Hematopoietic multipotent progenitor cell (in vitro differentiated cells): ENCODE results near the gene BDH1. TPM values are rescaled to one million over a fixed set of nuclear protein-coding genes. Genes with fewer than 3 reads are reported as not detected.

Source experiments
- DNase-seq, 3 donors: peaks; one replicate each; pipeline ENCODE4 v3.0.0-alpha.2; 2011 to 2015; ENCODE audit warnings: low read depth in 2 of 3, low spot score in 2 of 3
- total RNA-seq: library from RNA; depleted of rRNA; stranded (reverse); fragments of >200 nt; gene quantifications from one replicate; pipeline ENCODE4 v1.2.3, GENCODE V29; 2012

Gene BDH1
- total RNA-seq, 1 donor: 19.9 TPM

DNA sequence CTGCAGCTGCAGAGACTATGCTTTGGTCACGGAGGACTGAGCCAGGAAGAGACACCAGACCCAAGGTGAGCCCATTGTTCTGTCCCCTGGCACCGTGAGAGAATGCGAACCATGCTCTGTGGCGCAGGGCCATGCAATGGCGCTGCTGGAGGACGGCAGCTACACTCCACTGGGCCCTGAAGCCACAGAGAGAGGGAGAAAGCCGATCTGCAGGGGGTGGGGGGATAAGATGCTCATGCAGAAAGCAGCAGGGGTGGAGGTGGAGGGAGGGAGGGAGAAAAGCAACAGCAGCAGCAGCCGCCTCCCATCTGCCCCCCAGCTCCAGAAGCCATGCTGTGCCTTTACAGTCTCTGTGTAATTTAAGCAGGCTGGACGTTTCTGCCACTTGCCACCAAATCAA, 5.3 kb downstream of the BDH1 start:
- DNase-seq: no peak

DNA sequence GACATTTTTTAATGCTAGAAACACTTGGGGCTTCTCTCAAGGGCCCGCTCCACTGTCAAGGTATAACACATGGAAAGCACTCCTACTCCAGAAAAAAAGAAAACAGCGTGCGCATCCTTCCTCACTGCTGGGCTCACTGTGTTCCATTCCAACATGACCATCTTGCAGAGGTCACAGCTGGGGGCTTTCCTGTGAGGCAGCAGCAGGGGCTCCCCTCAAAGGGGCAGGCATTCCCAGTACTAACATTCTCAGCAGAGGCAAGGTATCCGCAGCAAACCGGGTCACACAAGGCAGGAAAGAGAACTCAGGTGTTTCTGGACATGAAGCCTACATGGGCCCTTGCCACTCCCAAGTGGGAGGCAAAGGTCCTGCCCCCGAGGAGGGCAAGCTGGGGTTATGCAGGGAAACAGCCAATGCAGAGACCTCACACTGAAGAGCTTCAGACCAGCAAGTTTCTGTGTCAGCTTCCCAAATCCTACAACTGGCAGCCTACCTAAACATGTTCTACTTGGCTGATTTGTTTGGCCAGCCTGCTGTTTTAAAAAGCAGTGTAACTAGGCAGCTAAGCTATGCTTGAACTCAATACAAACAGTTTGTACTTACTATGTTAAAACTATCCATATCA, 6.4 kb downstream of the BDH1 start:
- DNase-seq: no peak

DNA sequence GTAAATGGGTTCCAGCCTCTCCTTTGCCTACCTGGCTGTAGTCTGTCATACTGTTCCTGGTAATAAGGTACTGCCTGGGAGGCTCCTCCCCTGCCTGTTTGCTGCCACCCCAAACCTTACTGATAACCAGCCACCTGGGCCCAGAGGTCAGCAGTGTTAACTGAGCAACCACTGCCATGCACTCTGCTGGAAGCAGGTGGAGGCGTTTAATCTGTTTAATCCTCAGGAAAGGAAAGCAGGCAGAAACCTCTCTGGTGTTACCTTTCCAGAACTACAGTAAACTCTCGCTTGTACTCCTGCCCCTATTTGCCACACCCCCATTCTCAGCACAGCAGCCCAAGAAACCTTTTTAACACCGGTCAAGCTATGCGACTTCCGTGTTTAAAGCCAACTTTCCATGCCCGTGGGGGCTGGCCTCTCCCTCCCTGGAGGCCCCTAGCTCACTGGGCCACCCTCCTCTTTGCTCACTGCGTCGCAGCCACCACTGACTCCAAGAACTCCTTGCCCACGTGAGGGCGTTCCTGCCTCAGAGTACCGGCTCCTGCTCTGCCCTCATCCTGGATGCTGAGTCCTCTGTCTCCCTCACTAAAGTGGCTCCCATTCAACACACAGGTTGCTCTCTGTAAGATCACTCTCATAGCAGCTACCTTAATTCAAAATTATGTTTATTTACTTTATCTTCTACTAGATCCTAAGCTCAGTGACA, 8.3 kb downstream of the BDH1 start:
- no peak for DNase-seq

DNA sequence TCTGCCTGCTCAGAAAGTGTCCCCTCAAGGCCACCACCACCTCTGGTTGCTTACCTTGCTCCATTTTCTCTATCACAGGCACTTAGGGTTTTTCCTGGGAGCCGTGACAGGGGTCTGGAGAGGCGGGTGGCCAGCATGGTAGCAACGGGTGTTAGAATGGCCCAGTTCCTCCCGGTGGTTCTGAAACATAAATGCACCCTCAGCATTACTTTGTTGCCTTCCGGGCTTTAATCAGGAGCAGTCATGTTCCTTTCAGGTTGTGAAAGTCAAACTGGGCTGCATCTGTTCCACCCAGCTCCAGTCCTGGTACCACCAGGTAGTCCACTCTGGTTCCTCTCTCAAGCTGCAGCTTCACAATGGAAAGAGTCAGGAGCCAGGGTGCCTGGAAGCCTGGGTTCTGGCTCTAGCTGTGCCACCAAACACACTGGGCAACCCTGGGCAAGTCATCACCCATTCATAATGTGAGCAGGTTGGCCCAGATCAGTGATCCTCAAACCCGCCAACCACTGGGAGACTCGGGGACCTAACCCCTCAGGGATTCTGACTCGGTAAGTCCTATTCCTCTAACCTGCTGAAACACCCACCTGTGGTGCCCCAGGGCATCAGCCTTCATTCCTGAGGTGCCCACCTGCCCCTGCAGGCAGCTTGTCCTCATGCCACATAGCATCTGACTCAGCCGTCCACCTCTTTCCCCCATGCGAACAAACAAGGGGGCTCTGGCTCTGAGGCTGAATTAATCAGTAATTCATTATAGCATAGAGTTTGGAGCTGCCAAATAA, 9.3 kb downstream of the BDH1 start:
- no peak for DNase-seq

DNA sequence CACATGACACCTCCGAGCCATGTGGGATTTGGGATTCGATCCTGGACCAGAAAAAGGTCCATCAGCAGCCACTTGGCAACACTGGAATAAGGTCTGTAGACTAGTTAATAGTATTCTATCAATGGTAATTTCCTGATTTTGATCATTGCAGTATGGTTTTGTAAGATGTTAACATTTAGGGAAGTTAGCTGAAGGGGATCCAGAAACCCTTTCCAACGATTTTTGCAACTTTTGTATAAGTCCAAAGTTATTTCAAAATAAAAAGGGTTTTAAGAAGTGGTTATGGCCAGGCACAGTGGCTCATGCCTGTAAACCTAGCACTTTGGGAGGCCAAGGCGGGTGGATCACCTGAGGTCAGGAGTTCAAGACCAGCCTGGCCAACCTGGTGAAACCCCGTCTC, 10.2 kb downstream of the BDH1 start:
- no peak for DNase-seq

DNA sequence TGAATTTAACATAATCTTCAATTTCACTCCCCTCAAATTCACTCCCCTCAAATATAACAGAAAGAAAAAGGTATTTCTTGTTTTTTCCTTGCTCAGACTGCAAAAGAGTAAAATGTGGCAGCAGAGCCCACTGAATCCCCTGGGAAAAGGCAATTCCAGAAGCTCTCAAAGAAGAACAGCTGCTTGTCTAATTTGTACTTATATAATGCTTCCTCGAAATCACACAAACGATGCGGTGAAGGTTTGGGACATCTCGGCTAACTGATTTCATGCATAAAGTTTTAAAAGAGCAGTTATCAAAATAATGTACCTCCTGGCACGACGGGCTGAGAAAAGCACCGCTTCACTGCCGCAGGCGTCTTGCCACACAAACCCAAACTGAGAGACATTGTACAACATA, 10.7 kb downstream of the BDH1 start:
- no peak for DNase-seq

DNA sequence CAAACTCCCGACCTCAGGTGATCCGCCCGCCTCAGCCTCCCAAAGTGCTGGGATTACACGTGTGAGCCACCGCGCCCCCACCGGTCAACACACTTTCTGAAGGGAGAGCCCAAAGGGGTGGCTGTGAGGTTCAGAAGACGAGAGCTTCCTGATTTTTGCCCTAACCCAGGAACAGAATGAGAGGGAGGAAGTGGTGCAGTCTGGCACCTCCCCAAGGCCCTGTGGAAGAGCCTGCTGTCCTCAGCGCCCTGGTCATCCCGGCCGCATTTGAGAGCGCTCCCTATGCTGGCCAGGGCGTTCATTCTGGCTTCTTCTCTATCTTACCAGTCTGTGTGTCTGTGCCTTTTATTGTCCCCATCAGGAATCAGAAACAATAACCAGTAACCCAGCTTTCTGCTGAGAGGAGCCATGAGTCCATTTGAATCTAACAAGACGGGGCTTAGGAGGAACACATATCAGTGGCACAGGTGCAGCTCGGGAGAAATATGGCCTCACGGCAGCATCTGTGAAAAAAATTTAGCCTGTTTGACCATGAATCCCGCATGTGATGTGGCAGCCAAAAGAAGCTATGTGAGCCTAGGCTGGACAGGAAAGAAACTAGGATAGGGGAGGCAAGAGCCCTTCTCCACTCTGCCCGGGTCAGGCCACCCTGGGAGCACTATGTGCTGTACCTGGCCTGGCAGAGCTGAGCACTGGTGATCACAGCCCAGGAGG, 12.9 kb downstream of the BDH1 start:
- DNase-seq: no peak

DNA sequence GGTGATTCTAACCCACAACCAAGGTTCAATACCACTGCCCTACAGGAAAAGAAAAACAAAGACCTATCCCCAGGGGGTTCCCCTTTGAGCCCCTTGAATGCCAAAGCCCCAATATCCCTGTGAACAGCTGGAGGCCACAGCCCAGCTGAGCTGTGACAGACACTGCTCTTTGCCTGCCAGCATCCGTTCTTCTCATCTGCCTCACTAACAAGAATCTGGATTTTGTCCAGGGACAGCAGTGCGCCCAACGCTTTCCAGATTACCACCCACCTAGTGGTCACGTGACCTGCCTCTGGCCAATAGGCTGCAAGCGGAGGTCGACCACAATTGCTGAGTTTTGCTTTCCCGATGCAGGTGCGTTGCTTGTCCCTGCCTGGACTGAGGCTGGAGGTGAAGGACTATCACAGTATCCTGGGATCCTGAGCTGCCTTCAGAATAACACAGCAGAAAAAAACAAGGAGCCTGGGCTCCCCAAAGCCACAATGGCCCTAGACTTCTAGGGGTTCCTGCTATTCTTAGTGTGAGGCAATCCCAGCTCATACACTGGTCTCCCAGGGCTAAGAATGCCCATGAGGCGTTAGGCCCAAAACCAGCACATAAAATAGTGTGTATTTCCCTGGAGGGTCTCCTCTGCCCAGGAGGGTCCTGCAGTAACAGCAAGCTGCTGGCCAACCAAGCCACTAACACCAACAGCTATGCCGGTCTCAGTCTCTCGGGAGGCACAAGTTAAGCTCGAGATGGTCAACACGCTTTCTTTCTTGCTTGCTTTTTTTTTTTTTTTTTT, 13.8 kb downstream of the BDH1 start:
- no peak for DNase-seq

DNA sequence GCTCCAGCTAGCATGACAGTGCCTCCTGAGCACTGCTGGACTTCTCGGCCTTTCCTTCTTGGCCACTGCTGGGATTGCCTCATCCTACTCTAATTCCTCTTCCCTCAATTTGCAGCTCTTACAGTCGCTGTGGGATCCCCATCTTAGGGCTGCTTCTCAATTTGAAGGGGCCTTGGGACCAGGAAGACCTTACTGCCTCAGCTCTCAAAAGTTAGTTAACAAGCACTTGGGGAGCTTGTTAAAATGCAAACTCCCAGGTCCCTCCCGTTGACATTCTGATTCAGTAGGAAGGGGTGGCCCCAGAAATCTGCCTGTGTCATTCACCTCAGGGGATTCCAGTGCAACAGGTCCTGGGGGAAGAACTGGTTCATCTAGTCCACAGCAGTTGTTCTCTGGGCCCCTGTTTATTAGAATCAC, 14.8 kb downstream of the BDH1 start:
- no peak for DNase-seq

DNA sequence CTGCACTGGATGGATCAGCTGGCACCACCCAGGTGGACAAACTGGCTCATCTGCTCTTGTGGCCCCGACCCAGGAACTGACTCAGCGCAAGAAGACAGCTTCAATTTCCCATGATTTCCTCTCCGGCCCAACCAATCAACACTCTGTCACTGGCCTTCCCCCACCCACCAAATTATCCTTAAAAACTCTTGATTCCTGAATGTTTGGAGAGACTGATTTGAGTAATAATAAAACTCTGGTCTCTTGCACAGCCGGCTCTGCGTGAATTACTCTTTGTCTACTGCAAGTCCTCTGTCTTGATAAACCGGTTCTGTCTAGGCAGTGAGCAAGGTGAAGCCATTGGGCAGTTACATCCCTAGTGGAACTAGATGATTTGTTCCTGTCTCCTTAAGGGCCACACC, 16.1 kb downstream of the BDH1 start:
- no peak for DNase-seq

DNA sequence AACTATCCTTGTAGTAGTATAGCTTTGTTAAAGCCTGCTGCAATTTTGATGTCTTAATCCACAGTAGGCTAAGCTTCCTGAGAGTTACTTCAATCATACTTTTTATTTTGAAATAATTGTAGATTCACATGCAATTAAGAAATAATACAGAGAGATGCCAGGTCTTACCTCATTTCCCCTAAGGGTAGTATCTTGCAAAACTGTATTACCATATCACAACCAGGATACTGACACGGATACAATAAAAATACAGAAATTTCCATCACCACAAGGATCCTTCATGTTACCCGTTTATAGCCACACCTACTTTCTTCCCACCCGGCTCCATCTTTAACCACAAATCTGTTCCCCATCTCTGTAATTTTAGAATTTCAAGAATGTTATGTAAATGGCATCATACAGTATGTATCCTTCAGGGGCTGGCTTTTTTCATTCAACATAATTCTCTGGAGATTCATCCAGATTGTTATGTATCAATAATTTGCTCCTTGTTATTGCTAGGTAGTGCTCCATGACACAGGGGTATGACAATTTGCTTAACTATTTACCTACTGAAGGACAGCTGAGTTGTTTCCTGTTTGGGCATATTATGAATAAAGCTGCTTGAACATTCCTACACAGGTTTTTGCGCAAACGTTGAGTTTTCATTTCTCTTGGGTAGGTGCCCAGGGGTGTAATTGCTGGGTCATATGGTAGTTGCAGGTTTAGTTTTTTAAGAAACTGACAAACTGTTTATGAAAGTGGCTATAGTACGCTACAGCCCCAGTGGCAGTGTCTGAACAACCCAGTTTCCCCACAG, 21.6 kb downstream of the BDH1 start:
- no peak for DNase-seq

DNA sequence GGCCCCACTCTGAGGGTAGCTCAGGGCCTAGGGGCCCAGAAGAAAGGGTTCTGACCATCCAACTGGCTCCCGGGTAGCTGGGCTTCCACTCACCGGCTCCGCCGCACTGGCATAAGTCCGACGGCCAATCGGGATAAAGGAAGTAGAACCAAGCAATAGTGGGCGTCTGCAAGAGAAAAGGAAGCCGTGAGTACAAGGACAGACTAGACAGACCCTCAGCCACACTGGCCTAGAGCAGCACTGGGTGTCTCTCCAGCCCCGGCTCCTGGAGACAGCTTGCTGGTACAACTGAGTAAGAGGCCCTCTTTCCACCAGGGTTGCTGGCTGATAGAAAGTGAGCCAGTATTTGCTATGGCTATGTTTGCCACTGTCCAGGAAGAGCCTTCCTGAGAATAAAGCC, 22.4 kb downstream of the BDH1 start:
- no peak for DNase-seq

DNA sequence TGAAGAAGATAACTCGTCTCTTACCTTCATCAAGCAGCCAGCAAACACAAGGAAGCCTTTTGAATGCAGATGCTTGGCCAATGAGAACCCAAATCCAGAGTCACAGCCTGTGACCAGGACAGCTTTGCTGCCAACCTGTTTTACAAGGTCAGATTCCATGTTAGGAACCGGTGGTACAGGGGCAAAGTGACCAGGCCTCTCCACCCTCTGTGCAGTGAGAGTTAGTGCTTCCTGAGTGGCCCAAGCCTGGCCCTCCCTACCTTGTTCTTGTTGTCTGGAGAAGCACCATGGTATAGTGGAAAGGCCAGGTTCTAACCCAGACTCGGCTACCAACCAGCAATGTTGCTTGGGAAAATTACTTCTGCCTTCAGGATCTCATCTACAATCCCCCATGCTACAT, 23.4 kb downstream of the BDH1 start:
- no peak for DNase-seq

DNA sequence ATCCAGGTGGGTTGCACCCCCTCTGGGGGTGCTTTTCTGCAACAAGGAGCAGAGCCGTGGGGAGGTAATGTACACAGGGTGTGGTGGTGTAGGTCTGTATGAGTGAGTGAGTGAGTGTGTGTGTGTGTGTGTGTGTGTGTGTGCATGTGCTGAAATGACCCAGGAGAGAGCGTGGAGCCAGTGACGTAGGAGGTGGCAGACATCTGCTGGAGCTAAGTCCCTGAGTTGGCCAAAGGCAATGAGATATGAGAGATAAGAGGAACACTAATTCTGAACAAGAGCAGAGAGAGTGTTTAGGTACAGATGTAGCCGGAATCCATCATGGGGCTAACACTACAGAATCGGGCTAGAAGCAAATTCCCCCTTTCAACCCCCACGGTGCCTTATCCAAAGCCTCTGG, 27.6 kb downstream of the BDH1 start:
- no peak for DNase-seq

DNA sequence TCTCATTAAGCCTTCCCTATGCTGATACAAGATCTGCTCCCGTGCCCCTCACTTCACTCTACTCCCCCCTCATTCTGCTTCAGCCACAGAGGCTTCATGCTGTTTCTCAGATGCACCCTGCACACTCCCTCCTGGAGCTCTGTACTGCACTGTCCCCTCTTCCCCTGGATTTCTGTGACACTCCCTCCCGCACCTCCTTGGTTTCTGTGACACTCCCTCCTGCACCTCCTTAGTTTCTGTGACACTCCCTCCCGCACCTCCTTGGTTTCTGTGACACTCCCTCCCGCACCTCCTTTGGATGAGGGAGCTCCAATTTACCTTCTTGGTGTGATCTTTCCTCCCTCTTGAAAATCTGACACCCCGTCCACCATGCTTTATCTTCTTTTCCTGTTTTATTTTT, 28.2 kb downstream of the BDH1 start:
- no peak for DNase-seq

DNA sequence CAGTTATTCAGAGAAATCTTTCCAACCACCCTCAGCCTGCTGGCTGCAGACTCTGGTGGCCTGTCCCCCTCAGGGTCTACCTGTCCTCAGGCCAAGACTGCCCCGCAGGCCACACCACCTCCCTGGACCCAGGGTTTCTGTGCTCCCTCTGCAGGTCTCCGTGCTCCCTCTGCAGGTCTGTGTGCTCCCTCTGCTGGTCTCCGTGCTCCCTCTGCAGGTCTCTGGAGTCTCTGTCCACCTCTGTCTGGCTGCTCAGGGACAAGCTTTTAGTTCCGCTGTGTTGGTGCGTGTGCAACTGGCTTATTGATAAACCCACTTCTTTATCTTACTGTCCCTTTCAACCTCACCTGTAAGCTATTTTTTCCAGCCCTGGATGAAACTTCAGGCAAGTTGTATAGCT, 30.1 kb downstream of the BDH1 start:
- DNase-seq: no peak

DNA sequence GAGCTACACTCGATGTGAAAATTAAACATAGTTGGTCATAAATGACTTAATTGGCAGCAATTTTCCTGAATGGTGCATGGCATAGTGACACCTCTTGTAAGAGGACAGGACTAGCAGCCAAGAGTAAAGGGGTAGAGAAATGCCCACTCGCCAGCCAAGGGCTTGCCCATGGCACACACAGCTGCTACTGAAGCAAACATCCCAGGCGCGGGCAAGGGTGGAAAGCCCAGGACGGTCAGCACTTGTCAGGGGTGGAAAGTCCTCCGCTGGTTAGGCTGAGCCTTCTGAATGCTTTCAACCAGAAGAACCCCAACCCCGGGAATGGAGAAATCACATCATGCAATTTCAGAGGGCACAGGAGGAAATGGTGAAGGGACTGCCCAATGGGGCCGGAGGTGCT, 31.6 kb downstream of the BDH1 start:
- no peak for DNase-seq

DNA sequence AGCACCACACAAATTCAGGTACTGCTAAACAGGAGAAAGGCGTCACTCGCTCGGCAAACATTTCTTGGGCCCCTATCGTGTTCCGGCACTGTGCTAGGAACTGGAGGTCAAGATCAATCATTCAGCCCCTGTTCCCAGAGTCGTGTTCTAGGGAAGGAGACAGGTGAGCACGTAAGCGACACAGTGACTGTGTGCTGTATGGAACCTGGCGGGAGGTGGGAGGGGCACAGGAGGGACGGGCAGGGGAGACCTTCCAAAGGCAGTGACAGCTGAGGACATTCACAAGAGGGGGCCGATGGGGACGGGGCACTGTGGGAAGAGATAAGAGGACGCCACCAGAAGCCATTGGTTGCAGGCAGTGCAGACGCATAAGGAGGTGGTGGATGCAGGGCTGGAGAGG, 32.2 kb downstream of the BDH1 start:
- DNase-seq: no peak

DNA sequence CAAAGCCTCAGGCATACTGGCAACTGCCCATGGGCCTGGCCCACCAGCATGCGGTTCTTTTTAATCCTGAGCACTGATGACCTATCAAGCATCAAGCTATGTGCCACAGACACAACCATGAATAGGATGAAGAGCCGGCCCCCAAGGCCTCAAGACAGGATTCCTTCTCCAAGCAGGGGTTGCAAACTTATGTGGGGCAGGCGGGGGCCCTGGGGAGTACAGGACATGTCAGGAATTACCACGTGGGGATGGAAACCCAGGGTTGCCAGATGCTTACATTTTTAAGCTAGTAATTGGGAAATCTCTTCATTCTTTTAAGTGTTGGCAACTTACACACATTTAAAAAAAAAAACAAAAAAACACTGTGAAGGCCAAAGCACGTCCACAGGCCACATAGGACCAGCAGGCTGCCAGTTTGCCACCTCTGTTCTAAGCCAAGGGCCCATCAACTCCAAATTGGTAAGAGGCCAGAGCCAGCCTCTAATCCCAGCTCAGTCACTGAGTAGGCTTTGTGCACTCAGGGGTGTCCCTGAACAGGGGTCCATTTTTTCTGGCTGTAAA, 32.8 kb downstream of the BDH1 start:
- DNase-seq: no peak
